ENCODE measurements around the gene IP6K3. TPM values are rescaled to one million over a fixed set of nuclear protein-coding genes. Genes with fewer than 3 reads are reported as not detected.

IP6K3 gene
- total RNA-seq, 1 donor from 2014 or later = 0.16 TPM

- TF ChIP-seq CTCF (IDR thresholded peaks at IDR 0.05; ENCODE audit: unreplicated experiment) = no peak
- Mint-ChIP-seq H3K36me3 (peaks cover 4% of the 10 kb centered on the region), H3K27ac (no peak overlapping the region), H3K4me1 (peaks cover 29% of the 10 kb centered on the region), H3K9me3 (no peaks in the 10 kb centered on the region), H3K4me3 (no peak overlapping the region), H3K27me3 (ENCODE audit: low read depth) (no peaks in the 10 kb centered on the region)
- no peak for DNase-seq (ENCODE audit: low spot score in 2 of 2, unreplicated experiment in 2 of 2)
Measured at GRCh38 chr6:33713786-33714185, 32.9 kb downstream of the IP6K3 start.

DNA sequence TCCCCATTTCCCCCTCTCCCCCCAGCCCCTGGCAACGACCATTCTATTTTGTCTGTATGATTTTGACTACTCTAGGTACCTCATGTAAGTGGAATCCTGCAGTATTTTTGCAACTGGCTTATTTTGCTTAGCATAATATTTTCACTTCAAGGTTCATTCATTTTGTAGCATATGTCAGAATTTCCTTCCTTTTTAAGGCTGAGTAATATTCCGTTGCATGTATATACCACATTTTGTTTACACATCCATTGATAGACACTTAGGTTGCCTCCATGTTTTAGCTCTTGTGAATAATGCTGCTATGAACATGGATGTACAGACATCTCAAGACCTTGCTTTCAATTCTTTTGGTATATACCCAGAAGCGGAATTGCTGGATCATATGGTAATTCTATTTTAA, 33.8 kb downstream of the IP6K3 start:
- Mint-ChIP-seq H3K4me1 (peaks cover 27% of the 10 kb centered on the region), H3K4me3 (no peak overlapping the region), H3K36me3 (peaks cover 4% of the 10 kb centered on the region), H3K27me3 (ENCODE audit: low read depth) (no peaks in the 10 kb centered on the region), H3K27ac (no peak overlapping the region), H3K9me3 (no peaks in the 10 kb centered on the region)
- no peak for TF ChIP-seq CTCF (IDR thresholded peaks at IDR 0.05; ENCODE audit: unreplicated experiment)
- no peak for DNase-seq (ENCODE audit: low spot score in 2 of 2, unreplicated experiment in 2 of 2)

DNA sequence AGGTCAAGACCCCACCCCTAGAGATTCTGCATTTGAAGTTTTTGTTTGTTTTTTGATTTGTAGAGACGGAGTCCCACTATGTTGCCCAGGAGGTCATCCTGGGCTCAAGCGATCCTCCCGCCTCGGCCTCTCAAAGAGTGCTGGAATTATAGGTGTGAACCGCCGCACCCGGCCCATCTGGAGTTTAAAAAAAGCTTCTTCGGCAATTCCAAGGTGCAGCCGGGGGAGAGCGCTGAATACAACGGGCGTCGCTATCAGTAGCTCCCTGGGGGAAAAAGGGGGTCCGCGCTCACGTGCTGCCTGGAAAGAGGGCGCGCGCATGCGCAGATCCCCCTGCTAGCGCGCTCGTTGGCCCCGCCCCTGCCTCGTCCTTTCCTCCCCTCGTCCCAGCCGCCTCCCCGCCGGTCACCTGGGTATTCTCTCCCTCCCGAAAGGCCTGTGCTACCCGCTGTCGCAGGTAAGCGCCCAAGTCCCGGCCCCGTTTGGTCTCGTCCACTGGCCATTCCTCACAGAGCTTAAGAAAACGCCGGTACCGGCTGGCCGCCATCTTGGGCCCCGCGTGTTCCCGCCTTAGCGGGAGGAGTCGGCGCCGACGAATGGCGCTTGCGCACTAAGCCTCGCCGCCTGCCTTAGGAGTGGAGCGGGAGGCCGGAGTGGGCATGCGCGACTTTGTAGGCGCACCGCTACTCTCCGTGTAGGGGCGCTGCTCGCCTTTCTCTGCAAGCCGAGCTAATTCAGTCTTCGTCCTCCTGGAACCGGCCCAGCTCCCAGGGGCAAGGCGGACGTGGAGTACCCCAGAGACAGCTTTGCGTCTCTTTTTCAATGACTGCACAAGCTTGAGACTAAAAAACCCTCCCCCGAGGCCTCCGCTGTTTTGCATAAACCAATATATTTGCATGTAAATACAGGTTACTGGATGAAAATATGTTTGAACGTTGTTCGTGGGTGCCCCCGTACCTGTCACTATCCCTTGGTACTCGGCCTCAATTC, 35.3 kb downstream of the IP6K3 start, which contains the start of gene UQCC2:
TSS of gene UQCC2 (minus strand) at position 561 of the 990 bp plus-strand sequence. CDS start at position 547, 14 bp downstream.
- H3K27me3 Mint-ChIP-seq (ENCODE audit: low read depth) = no peaks in the 10 kb centered on the region
- H3K36me3 Mint-ChIP-seq = peaks cover 4% of the 10 kb centered on the region
- H3K27ac Mint-ChIP-seq = peak within 1 kb of the TSS; percentile 98
- peaks cover 27% of the 10 kb centered on the region for H3K4me1 Mint-ChIP-seq
- peak; percentile 11 for TF ChIP-seq CTCF (IDR thresholded peaks at IDR 0.05; ENCODE audit: unreplicated experiment)
- H3K9me3 Mint-ChIP-seq = no peaks in the 10 kb centered on the region
- peak within 1 kb of the TSS; percentile 95 for H3K4me3 Mint-ChIP-seq
- peak; percentile 98 for DNase-seq (ENCODE audit: low spot score in 2 of 2, unreplicated experiment in 2 of 2)

DNA sequence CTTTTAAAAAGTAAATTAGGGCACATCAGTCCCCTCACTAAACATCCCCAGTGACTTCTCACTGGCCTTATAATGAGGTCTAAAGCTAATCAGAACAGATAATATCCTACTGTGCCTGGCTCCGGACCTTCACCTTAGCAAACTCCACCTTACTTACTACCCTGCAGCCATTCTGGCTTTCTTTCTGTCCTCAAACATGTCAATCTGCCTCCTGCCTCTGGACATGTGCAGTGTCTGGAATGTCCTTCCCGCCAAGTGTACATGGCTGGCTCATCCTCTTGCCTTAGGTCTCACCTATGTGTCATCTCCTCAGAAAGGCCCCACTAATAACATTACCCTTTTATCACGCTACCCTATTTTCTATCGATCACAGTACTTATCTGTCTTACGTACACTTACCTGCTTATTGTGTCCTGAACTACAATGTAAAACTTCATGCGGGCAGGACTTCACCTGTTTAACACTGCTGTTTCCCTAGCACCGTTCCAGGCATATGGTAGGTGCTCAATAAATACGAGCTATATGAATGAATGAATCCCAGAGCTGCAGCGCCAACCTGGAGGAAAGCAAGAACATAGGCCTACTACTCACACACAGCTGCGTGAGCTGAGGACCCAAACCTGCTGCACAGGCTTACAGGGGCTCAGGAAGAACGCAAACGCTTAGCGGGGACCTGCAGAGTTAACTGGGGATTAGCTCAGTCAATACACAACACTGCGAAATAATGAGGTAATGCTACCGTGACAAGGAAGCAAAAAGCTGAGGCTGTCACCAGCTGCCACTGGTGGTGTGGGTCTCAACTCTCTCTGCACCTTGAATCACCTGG, 36.2 kb downstream of the IP6K3 start:
- H3K4me1 Mint-ChIP-seq = peaks cover 28% of the 10 kb centered on the region
- TF ChIP-seq CTCF (IDR thresholded peaks at IDR 0.05; ENCODE audit: unreplicated experiment) = no peak
- H3K27me3 Mint-ChIP-seq (ENCODE audit: low read depth) = no peaks in the 10 kb centered on the region
- no peaks in the 10 kb centered on the region for H3K9me3 Mint-ChIP-seq
- peak overlapping the region; percentile 95 for H3K4me3 Mint-ChIP-seq
- peaks cover 4% of the 10 kb centered on the region for H3K36me3 Mint-ChIP-seq
- peak overlapping the region; percentile 98 for H3K27ac Mint-ChIP-seq
- DNase-seq (ENCODE audit: low spot score in 2 of 2, unreplicated experiment in 2 of 2) = no peak

DNA sequence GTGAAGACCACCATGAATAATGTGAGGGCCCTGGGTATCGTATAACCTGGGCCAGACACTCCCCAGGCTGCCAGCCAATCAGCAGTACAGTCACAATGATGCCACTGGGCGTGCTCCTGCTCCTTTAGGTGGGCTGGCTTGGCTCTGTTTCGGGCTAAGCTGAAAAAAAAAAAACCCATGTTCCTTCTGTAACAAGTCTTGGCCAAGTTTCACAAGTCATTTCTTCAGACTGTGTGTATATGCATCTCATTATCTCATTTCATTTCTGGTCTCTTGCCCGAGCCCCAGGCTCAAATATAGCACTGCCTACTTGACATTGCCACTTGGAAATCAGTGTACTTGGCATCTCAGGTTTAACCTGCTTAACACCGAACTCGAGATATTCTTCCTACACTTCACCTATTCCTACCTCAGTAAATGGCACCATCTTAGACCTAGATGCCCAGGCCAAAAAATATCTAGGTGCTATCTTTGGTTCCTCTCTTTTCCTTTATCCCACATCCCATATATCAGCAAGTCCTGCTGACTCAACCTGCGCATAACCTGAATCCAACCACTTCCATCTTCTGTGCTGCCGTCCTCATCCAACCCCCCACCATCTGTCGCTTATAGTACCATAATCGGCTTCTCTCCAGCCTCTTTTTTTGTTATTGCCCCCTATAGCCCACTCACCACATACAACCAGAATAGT, 37.0 kb downstream of the IP6K3 start:
- H3K27me3 Mint-ChIP-seq (ENCODE audit: low read depth) = no peaks in the 10 kb centered on the region
- peaks cover 28% of the 10 kb centered on the region for H3K4me1 Mint-ChIP-seq
- no peak for TF ChIP-seq CTCF (IDR thresholded peaks at IDR 0.05; ENCODE audit: unreplicated experiment)
- peak overlapping the region; percentile 95 for H3K4me3 Mint-ChIP-seq
- peaks cover 4% of the 10 kb centered on the region for H3K36me3 Mint-ChIP-seq
- no peaks in the 10 kb centered on the region for H3K9me3 Mint-ChIP-seq
- no peak for DNase-seq (ENCODE audit: low spot score in 2 of 2, unreplicated experiment in 2 of 2)
- no peak overlapping the region for H3K27ac Mint-ChIP-seq
